ENCODE results near the gene EGLN1.

Gene EGLN1

DNA sequence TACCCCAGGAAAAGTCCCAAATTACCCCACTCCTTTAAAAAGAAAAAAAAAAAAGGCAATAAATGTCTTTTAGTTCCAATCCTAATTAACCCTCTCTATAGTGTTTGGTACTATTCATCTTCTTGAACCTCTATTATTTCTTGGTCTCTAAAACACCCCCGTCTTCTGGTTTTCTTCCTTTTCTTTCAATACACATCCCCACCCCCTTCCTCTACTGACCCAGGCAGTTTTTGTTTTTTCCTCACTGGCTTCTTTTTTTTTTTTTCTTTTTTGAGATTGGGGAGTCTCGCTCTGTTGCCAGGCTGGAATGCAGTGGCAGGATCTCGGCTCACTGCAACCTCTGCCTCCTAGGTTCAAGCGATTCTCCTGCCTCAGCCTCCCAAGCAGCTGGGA is 26.1 kb downstream of the EGLN1 start:
- DNase-seq (ENCODE audit: low spot score), result no peak

DNA sequence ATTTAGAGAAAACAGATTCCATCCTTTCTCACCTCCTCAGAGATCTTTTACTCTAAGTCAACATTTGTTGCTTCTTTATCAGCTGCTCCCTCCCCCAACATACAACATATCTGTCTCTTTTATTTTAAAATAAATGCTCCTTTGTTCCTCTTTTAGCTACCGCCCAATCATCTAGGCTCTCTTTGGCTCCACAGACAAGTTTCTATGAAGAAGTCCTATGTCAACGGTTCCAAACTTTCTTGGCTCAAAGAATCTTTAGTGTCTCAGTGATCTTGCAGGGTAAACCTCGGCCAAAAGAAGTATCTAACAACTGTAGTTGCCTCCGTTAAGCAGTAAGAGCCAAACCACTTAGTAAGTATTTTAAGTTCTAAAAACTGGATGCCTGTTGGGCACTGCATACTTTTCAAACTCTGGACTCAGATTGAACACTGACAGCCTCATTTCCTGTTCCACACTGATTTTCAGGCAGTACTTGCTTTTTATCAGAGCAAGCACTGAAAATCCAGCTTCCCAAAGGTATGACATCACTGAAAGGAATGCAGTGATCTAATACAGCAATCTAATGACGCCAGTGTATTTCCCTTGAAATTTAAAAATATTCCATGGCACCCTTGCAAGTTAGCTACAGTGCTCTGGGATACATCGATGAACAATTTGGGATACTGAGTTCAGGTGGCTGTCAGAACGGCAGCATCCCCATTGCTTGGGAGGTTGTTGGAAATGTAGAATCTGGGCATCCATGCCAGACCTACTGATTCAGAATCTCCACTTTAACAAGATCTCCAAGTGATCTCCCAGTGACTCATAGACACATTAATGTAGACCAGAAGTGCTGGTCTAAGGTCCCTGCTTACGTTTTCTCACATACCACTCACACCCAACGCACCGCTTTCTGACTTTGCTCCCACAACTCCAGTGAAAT is 26.8 kb downstream of the EGLN1 start:
- no peak for DNase-seq (ENCODE audit: low spot score)

DNA sequence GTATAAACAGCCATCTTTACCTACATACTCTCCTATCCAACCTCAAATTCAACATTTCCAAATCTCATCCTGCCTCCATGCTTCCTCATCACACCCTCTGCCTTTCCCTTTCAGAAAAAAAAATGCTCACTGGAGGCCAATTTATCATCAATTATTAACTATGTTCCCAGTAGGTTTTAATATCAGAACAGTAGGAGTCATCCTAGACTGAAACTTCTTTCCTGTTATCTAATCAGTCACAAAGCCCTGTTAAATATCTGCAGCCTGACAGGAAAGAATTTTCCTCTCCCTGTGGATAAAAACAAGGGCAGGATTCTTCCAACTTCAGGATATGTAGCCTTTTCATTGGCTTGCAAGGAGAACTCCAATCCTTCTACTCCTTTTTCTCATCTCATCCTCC is 28.4 kb downstream of the EGLN1 start:
- no peak for DNase-seq (ENCODE audit: low spot score)

DNA sequence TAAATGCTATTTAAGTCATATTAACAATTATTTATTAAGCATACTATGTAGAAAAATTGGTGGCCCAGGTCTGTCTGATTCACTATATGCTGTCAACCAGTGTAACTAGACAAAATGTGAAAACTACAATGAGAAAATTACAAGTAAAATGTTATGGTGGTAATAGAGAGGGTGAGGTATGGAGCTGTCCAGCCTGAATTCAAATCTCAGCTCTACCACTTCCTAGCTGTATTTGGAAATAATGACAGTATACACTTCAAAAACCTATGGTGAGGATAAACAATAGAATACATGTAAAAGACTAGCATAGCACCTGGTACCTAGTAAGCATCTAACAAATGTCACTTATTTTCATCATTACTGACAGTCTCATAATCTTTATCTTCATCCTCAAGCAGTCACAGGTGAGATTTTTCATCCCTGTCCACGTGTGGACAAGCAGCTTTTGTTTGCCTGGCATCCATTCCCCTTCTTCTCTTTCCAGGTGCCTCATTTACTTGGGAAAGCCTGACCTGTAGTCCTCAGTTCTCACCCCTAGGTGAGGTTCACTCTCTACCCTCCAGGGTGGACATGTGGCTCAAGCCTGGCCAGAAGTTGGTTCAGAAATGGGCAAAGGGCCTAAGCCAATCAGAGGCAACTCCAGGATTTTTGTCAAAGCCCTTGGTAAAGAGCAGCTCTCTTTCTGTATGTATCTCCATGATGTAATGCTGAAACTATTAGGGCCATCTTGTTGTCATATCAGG is 29.5 kb downstream of the EGLN1 start:
- no peak for DNase-seq (ENCODE audit: low spot score)

DNA sequence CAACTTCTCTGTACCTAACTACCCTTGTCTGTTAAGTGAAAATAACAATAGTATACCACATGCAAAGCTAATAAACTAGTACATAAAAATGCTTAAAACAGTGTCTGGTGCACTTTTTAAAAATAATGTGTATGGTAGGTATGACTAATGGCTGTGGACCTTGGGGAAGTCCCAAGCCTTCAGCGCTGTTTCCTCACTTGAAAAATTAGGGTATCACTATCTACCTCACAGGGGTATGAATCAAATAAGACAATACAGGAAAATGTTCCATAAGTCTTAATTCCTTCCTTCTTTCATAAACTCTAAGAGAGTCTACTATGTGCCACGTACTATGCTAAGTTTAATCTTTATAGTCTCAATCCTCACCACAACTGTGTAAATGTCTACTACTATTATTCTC is 32.0 kb downstream of the EGLN1 start:
- no peak for DNase-seq (ENCODE audit: low spot score)

DNA sequence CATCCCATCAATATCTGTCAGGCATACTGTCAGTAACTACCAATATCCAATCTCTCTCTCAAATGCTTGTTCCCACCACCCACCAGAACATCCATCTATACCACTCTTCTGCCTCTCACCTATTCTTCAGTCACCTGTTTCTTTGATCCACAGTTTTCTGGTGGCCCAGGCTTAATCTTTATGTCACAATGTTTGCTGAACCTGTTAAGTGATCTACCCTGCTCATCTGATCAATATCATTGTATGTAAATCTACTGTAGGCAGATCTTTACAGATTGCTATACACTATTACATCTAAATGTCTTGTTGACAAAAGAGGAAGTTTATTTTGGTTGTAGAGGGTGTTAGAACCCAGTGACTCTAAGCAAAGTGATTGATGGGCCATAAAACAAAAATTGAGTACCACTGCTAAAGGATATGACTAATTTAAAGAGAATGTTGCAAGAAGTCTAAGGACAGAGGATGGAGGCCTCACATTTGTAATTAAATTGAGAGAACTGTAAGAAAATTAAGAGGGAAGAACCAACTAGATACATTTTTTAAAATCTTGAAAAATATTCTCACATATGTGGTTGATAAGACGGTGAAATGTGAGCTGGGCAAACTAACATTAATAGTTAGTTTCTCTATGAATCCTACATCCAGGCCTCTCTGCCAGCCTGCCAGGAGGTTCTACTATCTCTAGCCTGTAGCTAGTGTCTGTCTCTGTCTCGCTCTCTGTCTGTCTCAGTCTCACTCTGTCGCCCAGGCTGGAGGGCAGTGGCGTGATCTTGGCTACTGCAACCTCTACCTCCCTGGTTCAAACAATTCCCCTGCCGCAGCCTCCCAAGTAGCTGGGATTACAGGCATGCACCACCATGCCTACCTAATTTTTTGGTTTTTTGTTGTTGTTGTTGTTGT is 34.1 kb downstream of the EGLN1 start:
- no peak for DNase-seq (ENCODE audit: low spot score)

DNA sequence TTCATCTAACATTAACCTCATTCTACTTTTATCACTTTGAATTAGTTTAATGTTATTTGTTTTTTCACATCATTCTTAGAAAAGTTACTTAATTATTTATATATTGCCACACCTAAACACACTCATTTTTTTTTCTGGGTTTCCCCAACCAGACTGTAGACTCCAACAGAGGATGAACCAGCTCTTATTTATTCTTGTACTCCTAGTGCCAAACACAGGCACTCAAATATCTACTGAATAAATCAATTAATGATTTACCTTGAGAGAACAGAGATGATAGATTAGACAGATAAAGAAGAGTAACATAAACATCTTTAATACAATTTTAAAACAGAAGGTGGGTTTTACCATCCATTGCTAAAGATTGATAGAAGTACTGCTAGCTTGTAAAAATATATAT is 35.6 kb downstream of the EGLN1 start:
- DNase-seq (ENCODE audit: low spot score), result no peak

DNA sequence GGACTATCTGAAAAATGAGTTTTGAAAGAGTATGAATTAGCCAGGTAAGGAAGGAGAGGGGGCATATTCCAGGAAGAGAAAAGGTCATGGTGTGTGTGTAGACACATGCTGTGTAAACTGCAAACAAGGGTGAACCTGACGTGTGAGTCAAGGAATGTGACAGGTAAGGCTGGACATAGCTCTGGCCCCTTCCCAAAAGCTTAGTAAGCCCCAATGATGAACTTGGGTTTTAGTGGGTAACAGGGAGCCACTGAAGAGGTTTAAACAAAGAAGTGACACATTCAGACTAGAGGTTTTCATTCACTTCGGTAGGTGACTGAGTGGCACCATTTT is 36.7 kb downstream of the EGLN1 start:
- DNase-seq (ENCODE audit: low spot score), result no peak

DNA sequence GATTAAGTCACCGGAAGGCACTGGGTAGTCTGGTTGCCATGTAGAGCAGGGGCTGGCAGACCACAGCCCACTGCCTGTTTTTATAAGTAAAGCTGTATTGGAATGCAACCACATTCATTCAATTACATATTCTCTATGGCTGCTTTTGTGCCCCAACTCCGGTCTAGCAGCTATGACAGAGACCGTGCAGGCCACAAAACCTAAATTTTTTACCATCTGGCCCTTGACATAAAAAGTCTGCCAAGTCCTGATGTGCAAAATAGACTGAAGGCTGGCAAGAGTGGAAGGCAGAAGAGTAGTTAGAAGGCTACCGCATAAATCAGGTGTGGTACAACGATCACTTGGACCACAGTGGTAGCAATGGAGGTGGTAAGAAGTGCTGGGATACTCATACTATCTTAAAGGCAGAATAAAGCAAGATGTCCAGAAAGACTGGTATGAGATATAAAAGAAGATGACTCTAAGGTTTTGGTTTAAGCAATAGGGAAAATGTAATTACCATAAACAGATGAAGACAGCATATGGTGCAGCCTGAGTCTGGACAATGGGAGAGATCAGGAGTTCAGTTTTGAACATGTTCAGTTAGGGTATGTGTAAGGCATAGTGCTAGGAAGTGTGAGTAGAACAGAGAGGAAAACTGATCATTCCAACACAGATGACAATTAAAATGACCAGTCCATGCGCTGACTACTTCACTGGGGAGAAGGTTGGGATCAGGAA is 37.2 kb downstream of the EGLN1 start:
- no peak for DNase-seq (ENCODE audit: low spot score)

DNA sequence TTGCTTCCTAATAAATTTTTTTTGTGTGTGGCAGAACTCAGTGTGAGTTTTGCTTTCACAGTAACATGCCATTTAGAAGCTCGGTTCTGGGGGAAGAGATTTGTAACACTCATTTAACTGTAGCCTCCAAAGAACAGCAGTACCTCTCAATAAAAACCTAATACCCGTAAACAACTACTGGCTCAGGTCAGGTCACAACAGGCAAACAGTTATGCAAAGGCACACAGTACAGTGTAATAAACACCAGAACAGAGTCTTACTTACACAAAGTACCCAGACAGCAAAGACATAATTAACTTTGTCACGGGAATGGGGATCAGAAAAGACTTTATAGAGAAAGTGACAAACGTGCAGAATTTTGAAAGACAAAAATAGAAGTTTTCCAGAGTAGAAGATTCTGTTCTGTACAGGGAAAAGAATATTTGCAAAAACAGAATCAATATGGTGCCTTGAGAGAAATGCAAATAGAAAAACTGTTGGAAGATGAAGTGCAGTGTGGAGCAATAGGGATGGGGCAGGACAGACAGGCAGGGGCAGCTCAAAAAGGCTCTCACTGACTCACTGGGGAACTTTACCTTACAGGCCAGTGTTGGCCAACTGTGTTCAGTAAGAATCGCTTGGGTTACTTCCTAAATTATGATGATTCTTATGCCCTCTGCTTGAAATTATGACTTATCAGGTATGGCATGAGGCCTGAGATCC is 38.8 kb downstream of the EGLN1 start:
- no peak for DNase-seq (ENCODE audit: low spot score)

DNA sequence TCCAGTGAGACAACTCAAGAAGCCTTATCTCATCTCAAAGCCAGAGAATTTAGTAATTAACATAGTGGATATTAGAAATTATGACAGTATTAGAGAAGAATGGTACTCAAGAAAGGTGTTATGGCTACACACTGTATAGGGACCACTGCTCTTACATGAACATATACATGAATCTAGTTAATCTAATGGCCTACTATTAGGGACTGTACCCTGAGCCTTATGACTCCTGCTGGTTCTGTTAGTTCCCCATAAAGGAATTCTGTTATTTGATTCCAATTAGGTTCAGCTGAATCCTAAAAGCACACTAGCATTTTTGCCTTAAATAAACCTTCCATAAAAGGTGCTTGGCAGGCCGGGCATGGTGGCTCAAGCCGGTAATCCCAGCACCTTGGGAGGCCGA is 39.7 kb downstream of the EGLN1 start:
- no peak for DNase-seq (ENCODE audit: low spot score)

DNA sequence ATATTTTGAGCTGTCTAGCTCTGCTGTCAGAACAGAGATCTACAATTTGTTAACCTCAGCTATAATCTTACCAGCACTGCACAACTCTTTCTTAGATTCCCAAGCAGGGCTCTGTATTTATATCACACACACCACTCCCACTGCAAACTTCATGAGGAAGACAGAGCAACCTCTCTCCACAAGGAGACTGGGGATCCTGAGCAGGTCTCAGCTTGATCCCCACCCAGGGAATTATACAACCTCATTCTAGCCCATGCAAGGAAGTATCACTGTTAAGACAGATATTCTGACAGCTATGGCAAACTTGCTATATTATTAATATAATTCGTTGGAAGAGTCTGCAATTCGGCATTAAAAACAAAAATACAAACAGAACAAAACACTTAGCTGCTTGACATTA is 40.4 kb downstream of the EGLN1 start:
- no peak for DNase-seq (ENCODE audit: low spot score)

DNA sequence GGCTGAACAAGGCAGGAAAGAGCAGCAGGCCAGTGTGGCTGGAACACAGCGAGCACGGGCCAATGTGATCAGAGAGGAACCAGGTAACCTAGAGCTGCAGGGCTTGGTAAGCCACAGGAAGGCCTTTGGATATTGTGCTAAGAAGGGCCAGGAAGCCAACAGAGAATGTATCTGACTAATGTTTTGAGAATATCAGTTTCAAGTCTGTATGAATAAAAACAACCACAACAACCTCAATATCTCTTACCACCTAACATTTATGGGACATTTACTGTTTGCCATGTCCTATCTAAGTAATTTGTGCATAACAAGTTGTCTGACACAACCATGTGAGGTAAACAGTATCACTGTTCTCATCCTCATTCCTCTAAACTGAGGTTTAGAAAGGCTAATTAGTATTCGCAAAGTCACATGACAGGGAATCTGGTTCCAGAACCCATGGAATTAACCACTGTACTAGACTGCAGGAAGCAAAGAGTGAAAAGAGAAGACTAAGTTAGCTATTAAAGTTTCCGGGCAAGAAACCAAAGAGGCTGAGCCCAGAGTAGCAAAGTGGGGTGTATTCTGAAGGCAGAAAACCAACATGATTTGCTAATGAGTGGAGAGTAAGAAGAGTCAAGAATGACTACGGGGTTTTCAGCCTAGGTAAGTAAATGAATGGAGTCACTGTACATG is 45.1 kb downstream of the EGLN1 start:
- DNase-seq (ENCODE audit: low spot score), result no peak

DNA sequence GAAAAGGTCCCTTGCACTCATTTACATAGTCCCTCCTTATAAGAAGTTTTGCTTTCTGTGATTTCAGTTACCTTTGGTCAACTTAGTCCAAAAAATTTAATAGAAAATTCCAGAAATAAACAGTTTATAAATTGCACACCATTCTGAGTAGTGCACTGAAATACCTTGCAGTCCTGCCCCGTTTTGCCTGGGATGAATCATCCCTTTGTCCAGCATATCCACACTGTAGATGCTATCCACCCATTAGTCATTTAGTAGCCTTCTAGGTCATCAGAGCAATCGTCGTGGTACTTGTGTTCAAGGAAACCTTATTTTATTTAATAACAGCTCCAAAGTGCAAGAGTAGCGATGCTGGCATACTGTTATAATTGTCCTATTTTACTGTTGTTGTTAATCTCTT is 46.0 kb downstream of the EGLN1 start:
- DNase-seq (ENCODE audit: low spot score), result no peak

DNA sequence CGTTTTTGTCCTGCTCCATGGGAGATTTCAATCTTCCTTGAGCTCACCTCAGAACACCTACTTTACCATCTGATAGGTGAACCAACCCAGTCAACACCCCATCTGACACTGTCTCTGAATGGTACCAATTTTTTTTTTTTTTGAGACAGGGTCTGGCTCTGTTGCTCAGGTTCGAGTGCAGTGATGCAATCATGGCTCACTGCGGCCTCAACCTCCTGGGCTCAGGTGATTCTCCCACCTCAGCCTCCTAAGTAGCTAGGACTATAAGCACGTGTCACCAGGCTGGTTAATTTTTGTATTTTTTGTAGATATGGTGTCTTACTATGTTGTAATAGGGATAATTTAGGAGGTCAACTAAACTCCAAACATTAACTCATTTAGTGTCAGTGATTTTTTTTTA is 47.7 kb downstream of the EGLN1 start:
- DNase-seq (ENCODE audit: low spot score), result no peak

DNA sequence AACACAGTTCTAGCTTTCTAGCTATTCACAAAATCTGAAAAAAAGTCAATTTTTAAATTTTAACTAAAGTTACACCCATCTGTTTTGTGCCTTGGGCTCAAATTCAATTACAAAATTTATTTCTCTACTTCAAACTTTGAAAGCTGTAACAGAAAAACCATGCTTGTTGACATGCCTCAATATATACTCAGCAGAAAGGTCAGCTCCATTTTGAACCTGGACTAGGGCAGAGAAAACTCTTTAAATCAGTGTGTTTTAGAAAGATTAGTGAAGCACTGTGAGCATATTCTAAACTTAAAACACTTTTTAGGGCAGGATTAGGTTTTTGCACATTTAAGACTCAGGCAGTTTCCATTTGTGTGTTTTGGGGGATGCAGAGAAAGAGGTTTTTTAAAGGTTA is 49.6 kb downstream of the EGLN1 start:
- DNase-seq (ENCODE audit: low spot score), result no peak

DNA sequence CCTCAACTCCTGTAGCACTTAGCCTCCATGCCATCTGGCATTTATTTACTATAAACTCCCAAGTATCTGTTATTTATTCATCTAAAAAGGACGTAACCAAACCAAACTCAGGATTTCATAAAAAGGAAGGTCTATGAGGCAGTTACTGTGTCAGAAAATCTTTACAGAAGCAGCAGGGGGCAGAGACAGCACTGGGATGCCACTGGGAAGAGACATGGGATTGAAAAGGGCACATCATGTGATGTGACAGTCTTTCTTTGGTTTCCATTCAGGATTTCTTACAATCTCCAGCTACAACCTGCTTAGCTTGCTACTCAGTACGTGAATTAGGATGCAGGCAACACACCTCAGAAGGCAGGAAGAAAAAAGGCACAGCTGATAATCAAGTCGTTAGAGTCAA is 52.8 kb downstream of the EGLN1 start:
- peak; percentile 69 for DNase-seq (ENCODE audit: low spot score)

DNA sequence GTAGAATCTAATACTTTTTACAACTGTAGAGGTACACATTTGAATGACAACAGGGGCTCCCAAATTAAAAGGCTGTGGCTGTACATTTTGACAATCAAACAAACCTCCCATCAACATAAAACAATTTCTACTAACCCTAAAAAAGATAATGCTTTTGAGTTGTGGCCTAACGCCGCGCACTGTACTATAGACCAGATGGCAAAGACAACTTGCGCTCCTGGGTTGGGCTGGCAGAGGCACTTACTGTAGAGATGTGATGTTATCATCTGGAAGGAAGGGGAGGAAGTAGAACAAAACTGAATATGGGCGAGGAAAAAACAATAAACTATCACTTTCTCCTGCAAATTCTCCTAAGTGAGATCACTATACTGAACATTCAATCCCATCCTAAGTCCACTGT is 57.9 kb downstream of the EGLN1 start:
- no peak for DNase-seq (ENCODE audit: low spot score)

DNA sequence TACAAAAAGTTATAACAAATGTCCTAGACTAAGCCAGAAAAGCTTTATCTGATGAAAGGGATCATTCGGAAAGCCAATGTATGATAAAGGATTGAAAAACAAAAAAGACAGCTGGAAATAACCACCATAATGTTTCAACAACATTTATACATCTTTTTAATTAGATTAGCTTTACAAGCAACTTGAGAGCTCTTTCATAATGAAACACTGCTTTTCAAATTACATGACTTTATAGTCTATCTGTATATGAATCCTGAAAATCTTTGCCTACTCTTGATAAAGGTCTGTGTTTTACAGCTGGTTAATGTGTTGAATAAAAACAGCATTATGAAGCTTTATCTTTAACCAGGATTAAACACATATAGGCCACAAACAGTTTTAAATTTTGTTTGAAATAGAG is 58.5 kb downstream of the EGLN1 start:
- DNase-seq (ENCODE audit: low spot score), result no peak

DNA sequence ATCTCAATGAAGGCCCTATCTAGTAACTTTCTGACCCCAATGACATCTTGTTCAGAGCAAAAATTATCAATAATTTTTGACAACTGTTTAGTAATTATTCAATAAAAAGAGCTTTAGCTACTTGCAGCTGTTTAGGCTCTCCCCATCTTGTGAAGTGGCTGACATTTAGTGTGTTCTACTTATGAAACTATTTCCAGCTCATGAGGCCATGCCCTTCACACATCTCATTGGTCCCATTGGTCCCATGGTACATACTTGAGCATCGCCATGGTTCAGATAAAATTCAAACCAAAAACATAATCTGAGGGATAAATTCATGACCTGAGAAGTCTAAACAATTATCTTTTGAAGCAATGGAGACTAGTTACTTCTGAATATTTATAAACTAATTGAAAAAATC is 59.8 kb downstream of the EGLN1 start:
- DNase-seq (ENCODE audit: low spot score), result no peak

DNA sequence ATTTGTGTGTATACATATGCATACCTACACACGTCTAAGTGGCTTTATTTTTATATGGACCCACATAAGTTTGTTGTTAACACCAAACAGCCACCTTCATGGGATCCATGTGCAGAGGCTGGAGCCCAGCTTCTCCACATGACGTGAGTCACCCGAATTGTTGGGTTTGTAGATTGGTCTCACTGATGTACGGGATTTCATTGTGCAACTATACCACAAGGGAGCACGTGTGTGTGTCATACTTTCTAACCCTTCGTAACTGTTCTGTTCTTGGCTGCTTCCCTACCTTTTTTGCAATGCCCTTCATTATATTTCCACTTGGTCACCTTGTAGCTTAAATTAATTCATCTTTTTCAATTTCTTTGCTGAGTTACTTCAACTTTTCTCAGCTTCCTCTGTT is 63.0 kb downstream of the EGLN1 start:
- DNase-seq (ENCODE audit: low spot score), result no peak

All from globus pallidus (tissue), 1 donor.